Fibroblast of lung (primary cell): ENCODE measurements around the gene WSB1. TPM values are rescaled to one million over a fixed set of nuclear protein-coding genes. Genes with fewer than 3 reads are reported as not detected.

Experiments used
- DNase-seq, 2 donors: peaks; one replicate each; pipeline versions ENCODE4 v3.0.0 to v3.0.0-alpha.2; 2010; ENCODE audit warnings: low read depth in 2 of 2
- H2AFZ ChIP-seq: 2 replicates; pipeline ENCODE4 v1.5.1; 2012; ENCODE audit warnings: low read length, control low read depth, inconsistent platforms
- H3K27ac ChIP-seq: 2 replicates; pipeline ENCODE4 v1.5.1; 2011; ENCODE audit warnings: low read length, control low read depth; ENCODE audit not compliant: insufficient read depth
- H3K27me3 ChIP-seq: 2 replicates; pipeline ENCODE4 v1.5.1; 2011; ENCODE audit warnings: mild to moderate bottlenecking, low read length; ENCODE audit not compliant: control insufficient read depth, insufficient read depth
- H3K36me3 ChIP-seq: 2 replicates; pipeline ENCODE4 v1.5.1; 2011; ENCODE audit warnings: low read length; ENCODE audit not compliant: control insufficient read depth, insufficient read depth
- H3K4me1 ChIP-seq: 2 replicates; pipeline ENCODE4 v1.5.1; 2011; ENCODE audit warnings: low read length; ENCODE audit not compliant: control insufficient read depth, insufficient read depth; ENCODE audit errors: extremely low read depth
- H3K4me2 ChIP-seq: 2 replicates; pipeline ENCODE4 v1.5.1; 2011; ENCODE audit warnings: low read length, control low read depth; ENCODE audit not compliant: insufficient read depth; ENCODE audit errors: extremely low read depth
- H3K4me3 ChIP-seq, 4 experiments: fragments of 200-600 bp in 1 of 4; sonication (generic) in 1 of 4; replicated peaks in 1 of 4; 2 replicates each; pipeline ENCODE4 v1.5.1; 2011 to 2016; ENCODE audit warnings: low read length in 4 of 4, low read depth in 3 of 4, mild to moderate bottlenecking in 3 of 4, control low read depth in 2 of 4, inconsistent platforms in 1 of 4, mixed read lengths in 1 of 4; ENCODE audit not compliant: insufficient read depth in 1 of 4; ENCODE audit errors: control extremely low read depth in 1 of 4
- H3K79me2 ChIP-seq: 2 replicates; pipeline ENCODE4 v1.5.1; 2012; ENCODE audit warnings: mild to moderate bottlenecking, low read length, inconsistent platforms; ENCODE audit not compliant: control insufficient read depth, insufficient read depth
- H3K9ac ChIP-seq: 2 replicates; pipeline ENCODE4 v1.5.1; 2011; ENCODE audit warnings: mild to moderate bottlenecking, low read length, control low read depth; ENCODE audit not compliant: insufficient read depth
- H3K9me3 ChIP-seq: 2 replicates; pipeline ENCODE4 v1.5.1; 2012; ENCODE audit warnings: low read depth, low read length; ENCODE audit not compliant: control insufficient read depth, insufficient read depth
- H4K20me1 ChIP-seq: 2 replicates; pipeline ENCODE4 v1.5.1; 2011; ENCODE audit warnings: low read length; ENCODE audit not compliant: control insufficient read depth, insufficient read depth; ENCODE audit errors: extremely low read depth
- CTCF ChIP-seq, 2 donors: IDR thresholded peaks in 1 of 2; conservative IDR thresholded peaks in 1 of 2; 1 replicate in 1 of 2; 2 replicates in 1 of 2; pipeline ENCODE4 v1.5.1; 2011 to 2012; ENCODE audit warnings: low read length in 2 of 2, control low read depth in 1 of 2, inconsistent platforms in 1 of 2, low read depth in 1 of 2, mild to moderate bottlenecking in 1 of 2
- EZH2 ChIP-seq: IDR thresholded peaks from 2 replicates; pipeline ENCODE4 v1.5.1; 2012; ENCODE audit warnings: low read length, control low read depth, mild to moderate bottlenecking; ENCODE audit errors: missing control alignments
- polyA plus RNA-seq, 2 donors: library from polyadenylated mRNA; depleted of rRNA in 1 of 2; stranded (reverse) in 1 of 2; unstranded in 1 of 2; fragments of >200 nt; gene quantifications; 2 replicates each; pipeline ENCODE4 v1.2.1, GENCODE V29; 2011 to 2012; ENCODE audit warnings: missing spikeins in 1 of 2
- total RNA-seq: library from RNA; depleted of rRNA; stranded (reverse); fragments of >200 nt; gene quantifications from 2 replicates; pipeline ENCODE4 v1.2.1, GENCODE V29; 2014

WSB1 gene
- total and polyA plus RNA-seq, 2 donors (not counting 1 experiment from before 2014, with no cell fraction given): 96.3 to 139 TPM

GRCh38 chr17:27259356-27259755 lies 34.6 kb upstream of the WSB1 start:
- peak in 1 of 2 donors; percentile 47 for DNase-seq
- Histone ChIP-seq H3K79me2 (no peaks in the 10 kb centered on the region), H3K27ac (no peak overlapping the region), H3K4me3 (no peak overlapping the region), H3K4me1 (no peaks in the 10 kb centered on the region), H3K27me3 (no peaks in the 10 kb centered on the region), H3K4me2 (no peak overlapping the region), H2AFZ (no peak overlapping the region), H3K9me3 (no peaks in the 10 kb centered on the region), H3K9ac (no peak overlapping the region), H3K36me3 (no peaks in the 10 kb centered on the region), H4K20me1 (no peaks in the 10 kb centered on the region)
- TF ChIP-seq CTCF (conservative IDR thresholded peaks at IDR 0.05 in 1 of 2, IDR thresholded peaks at IDR 0.05 in 1 of 2; ENCODE audit: low read depth in 1 of 2, low read length in 2 of 2) (no peak), EZH2 (no peak)

- no peak overlapping the region for H3K9ac ChIP-seq
- H2AFZ ChIP-seq: no peak overlapping the region
- no peaks in the 10 kb centered on the region for H3K4me1 ChIP-seq
- no peaks in the 10 kb centered on the region for H3K9me3 ChIP-seq
- no peak overlapping the region for H3K27ac ChIP-seq
- H3K36me3 ChIP-seq: no peaks in the 10 kb centered on the region
- DNase-seq: no peak
- no peak overlapping the region for H3K4me2 ChIP-seq
- TF ChIP-seq CTCF (conservative IDR thresholded peaks at IDR 0.05 in 1 of 2, IDR thresholded peaks at IDR 0.05 in 1 of 2; ENCODE audit: low read depth in 1 of 2, low read length in 2 of 2): no peak
- TF ChIP-seq EZH2: no peak
- no peaks in the 10 kb centered on the region for H4K20me1 ChIP-seq
- H3K4me3 ChIP-seq: no peak overlapping the region
- H3K79me2 ChIP-seq: no peaks in the 10 kb centered on the region
- no peaks in the 10 kb centered on the region for H3K27me3 ChIP-seq
Observed at GRCh38 chr17:27263386-27263785, 30.5 kb upstream of the WSB1 start.

GRCh38 chr17:27264068-27264812 lies 29.7 kb upstream of the WSB1 start:
- no peaks in the 10 kb centered on the region for H3K36me3 ChIP-seq
- no peak overlapping the region for H2AFZ ChIP-seq
- H3K27me3 ChIP-seq: no peaks in the 10 kb centered on the region
- no peak overlapping the region for H3K9ac ChIP-seq
- H3K79me2 ChIP-seq: no peaks in the 10 kb centered on the region
- no peaks in the 10 kb centered on the region for H4K20me1 ChIP-seq
- no peak for TF ChIP-seq EZH2
- H3K9me3 ChIP-seq: no peaks in the 10 kb centered on the region
- H3K27ac ChIP-seq: no peak overlapping the region
- no peak for DNase-seq
- no peak overlapping the region for H3K4me2 ChIP-seq
- no peak overlapping the region for H3K4me3 ChIP-seq
- H3K4me1 ChIP-seq: no peaks in the 10 kb centered on the region
